ENCODE data around the gene ANKRD34A. TPM values are rescaled to one million over a fixed set of nuclear protein-coding genes. Genes with fewer than 3 reads are reported as not detected.

Gene ANKRD34A
- total and polyA plus RNA-seq, 2 of the 8 experiments (the other 6 are each of a cell fraction or from before 2014, with no cell fraction given) = 0.15 to 0.20 TPM

DNA sequence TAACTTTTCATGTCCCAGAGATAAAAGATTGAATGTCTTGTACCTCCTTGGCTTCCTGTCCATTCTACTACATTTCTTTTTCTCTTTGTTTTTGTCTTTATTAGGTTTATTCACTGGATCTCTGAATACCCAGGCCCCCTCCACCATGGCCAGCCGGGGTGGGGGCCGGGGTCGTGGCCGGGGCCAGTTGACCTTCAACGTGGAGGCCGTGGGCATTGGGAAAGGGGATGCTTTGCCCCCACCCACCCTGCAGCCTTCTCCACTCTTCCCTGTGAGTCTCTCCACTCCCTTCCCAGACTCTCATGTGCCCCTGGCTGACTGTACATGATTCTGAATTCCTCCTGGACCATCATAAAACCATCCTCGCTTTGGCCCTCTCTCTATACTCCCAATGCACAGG, 10.3 kb upstream of the ANKRD34A start:
- H3K27ac ChIP-seq (ENCODE audit: low read depth, low read length) = no peak overlapping the region
- H4K8ac ChIP-seq (ENCODE audit: extremely low read depth, insufficient read depth, low read length) = no peak overlapping the region
- H2AFZ ChIP-seq (ENCODE audit: low read length) = no peak overlapping the region
- POLR2A ChIA-PET (ENCODE audit: partially characterized antibody) = interaction anchor here (1.0 to 1.2 kb wide), 2 partner anchors 16 to 18 kb away, joined by 3 read pairs; no protein-coding TSS in a partner anchor
- H3K4me2 ChIP-seq (ENCODE audit: insufficient read depth in 1 of 2, low read depth in 2 of 2, low read length in 2 of 2) = no peak overlapping the region
- H3K4ac ChIP-seq (replicated peaks; ENCODE audit: insufficient read length, low read depth, low read length) = no peak overlapping the region
- H3K4me1 ChIP-seq (replicated peaks in 1 of 4; ENCODE audit: control insufficient read depth in 3 of 4, insufficient read depth in 4 of 4, low read length in 3 of 4) = peaks cover 2 to 16% (median 12%) of the 10 kb centered on the region in 4 experiments; a peak in 5 of 7 replicates
- H3K23me2 ChIP-seq (ENCODE audit: low read depth, low read length) = peaks cover 3% of the 10 kb centered on the region; the same call in 1 of the 2 replicates
- no peaks in the 10 kb centered on the region for H3K27me3 ChIP-seq (replicated peaks in 1 of 4; ENCODE audit: control insufficient read depth in 3 of 4, extremely low read depth in 1 of 4, insufficient read depth in 3 of 4, low read length in 3 of 4)
- no peaks in the 10 kb centered on the region for H4K20me1 ChIP-seq (replicated peaks in 1 of 2; ENCODE audit: control insufficient read depth in 1 of 2, insufficient read depth in 2 of 2, low read length in 2 of 2)
- no peak overlapping the region for H3K4me3 ChIP-seq (ENCODE audit: extremely low read depth in 1 of 4, insufficient read depth in 2 of 4, low read depth in 3 of 4, low read length in 4 of 4)
- no peaks in the 10 kb centered on the region for H3K79me1 ChIP-seq (ENCODE audit: low read depth, low read length)
- DNase-seq (ENCODE audit: low read depth in 1 of 2, low spot score in 2 of 2) = no peak
- H3K9ac ChIP-seq (replicated peaks in 1 of 4; ENCODE audit: extremely low read depth in 1 of 4, low read depth in 3 of 4, low read length in 3 of 4) = no peak overlapping the region
- no peaks in the 10 kb centered on the region for H3K36me3 ChIP-seq (ENCODE audit: control insufficient read depth in 2 of 4, insufficient read depth in 4 of 4, low read length in 3 of 4)
- no peak overlapping the region for H2BK15ac ChIP-seq (ENCODE audit: low read length)
- no peak overlapping the region for H3K18ac ChIP-seq (ENCODE audit: extremely low read depth, low read length)
- no peak overlapping the region for H3K23ac ChIP-seq (ENCODE audit: insufficient read length)
- no peaks in the 10 kb centered on the region for H3K79me2 ChIP-seq (ENCODE audit: control insufficient read depth in 1 of 2, insufficient read depth in 2 of 2, low read length in 2 of 2)
- no peak overlapping the region for H4K5ac ChIP-seq (ENCODE audit: insufficient read length, low read depth, low read length)
- 100% methylated on average over 3 of the region's 7 CpGs; no CpG with 5 or more reads in 1 of the 2 experiments for WGBS, 2 experiments (ENCODE audit: extremely low coverage in 1 of 2, insufficient coverage in 1 of 2, insufficient read length in 1 of 2, insufficient replicate concordance in 2 of 2, low coverage in 1 of 2, low lambda C conversion rate in 2 of 2, missing lambda C conversion rate in 1 of 2)
- H2BK5ac ChIP-seq (ENCODE audit: low read depth, low read length) = no peak overlapping the region
- TF ChIP-seq CHD1 (IDR thresholded peaks at IDR 0.05; ENCODE audit: low read depth, low read length) (no peak), ZNF274 (IDR thresholded peaks at IDR 0.05; ENCODE audit: borderline replicate concordance, extremely low read depth, low read length) (no peak), TCF12 (IDR thresholded peaks at IDR 0.05; ENCODE audit: low read depth, low read length) (no peak), EZH2 (IDR thresholded peaks at IDR 0.05; ENCODE audit: low read depth, low read length, severe bottlenecking) (no peak), ASH2L (IDR thresholded peaks at IDR 0.05; ENCODE audit: low read length) (no peak), SP2 (IDR thresholded peaks at IDR 0.05; ENCODE audit: low read length) (no peak), TBP (IDR thresholded peaks at IDR 0.05; ENCODE audit: low read depth, low read length) (no peak)
- TF ChIP-seq, protein P1, sequence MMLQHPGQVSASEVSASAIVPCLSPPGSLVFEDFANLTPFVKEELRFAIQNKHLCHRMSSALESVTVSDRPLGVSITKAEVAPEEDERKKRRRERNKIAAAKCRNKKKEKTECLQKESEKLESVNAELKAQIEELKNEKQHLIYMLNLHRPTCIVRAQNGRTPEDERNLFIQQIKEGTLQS (IDR thresholded peaks at IDR 0.05; ENCODE audit: insufficient read depth, low read depth, low read length) = no peak
- no peak overlapping the region for H2BK12ac ChIP-seq (ENCODE audit: low read depth, low read length)
- FAIRE-seq = no peak
- no peaks in the 10 kb centered on the region for H3K9me3 ChIP-seq (ENCODE audit: insufficient read depth in 2 of 2, low read depth in 1 of 2, low read length in 1 of 2)
- H2BK20ac ChIP-seq (ENCODE audit: low read length) = no peak overlapping the region
- no peak overlapping the region for H3K14ac ChIP-seq (ENCODE audit: insufficient read length)
- H3K56ac ChIP-seq (replicated peaks; ENCODE audit: insufficient read length, low read depth, low read length) = no peak overlapping the region
- no peak overlapping the region for H2AK5ac ChIP-seq (ENCODE audit: low read depth, low read length)
- H2BK120ac ChIP-seq (replicated peaks; ENCODE audit: low read depth, low read length) = no peak overlapping the region
- CTCF ChIA-PET (ENCODE audit: partially characterized antibody) = interaction anchor here (5.7 to 8.7 kb wide), 3 partner anchors 34 to 83 kb away, joined by 34 to 152 read pairs (median 58); no protein-coding TSS in a partner anchor
- no peak overlapping the region for H4K91ac ChIP-seq (replicated peaks; ENCODE audit: insufficient read length, low read length)

Data from H1 (cell line).